Measurements from ENCODE around the gene RETREG1.
"Not testable (repeated sequence)": the region's sequence is repeated elsewhere in the genome, so short reads cannot be mapped to it uniquely, and the experiment has no call there.

RETREG1 gene

GRCh38 chr5:16437977-16438376, 178.8 kb downstream of the RETREG1 start:
- DNase-seq: no peak

- DNase-seq: not testable (repeated sequence)
Measured at GRCh38 chr5:16436065-16436682, 180.6 kb downstream of the RETREG1 start.

- DNase-seq: no peak
Measured at GRCh38 chr5:16431490-16431889, 185.3 kb downstream of the RETREG1 start.

GRCh38 chr5:16430349-16431089, 186.3 kb downstream of the RETREG1 start:
- no peak for DNase-seq

GRCh38 chr5:16428359-16428758, 188.4 kb downstream of the RETREG1 start:
- DNase-seq: no peak

- no peak for DNase-seq
Measured at GRCh38 chr5:16427587-16427986, 189.2 kb downstream of the RETREG1 start.
